HK-2 (cell line): Measurements from ENCODE around the gene KCTD15.

Experiments
- DNase-seq: peaks from one replicate; pipeline ENCODE4 v3.0.0-alpha.2; 2018; ENCODE audit not compliant: unreplicated experiment

Gene KCTD15

GRCh38 chr19:33849551-33850147 lies 53.0 kb downstream of the KCTD15 start:
- no peak for DNase-seq

GRCh38 chr19:33859016-33859415 lies 62.3 kb downstream of the KCTD15 start:
- no peak for DNase-seq

- DNase-seq, result no peak
Observed at GRCh38 chr19:33860312-33861090, 63.8 kb downstream of the KCTD15 start.

GRCh38 chr19:33861950-33862349 lies 65.3 kb downstream of the KCTD15 start:
- no peak for DNase-seq

GRCh38 chr19:33862981-33863380 lies 66.3 kb downstream of the KCTD15 start:
- DNase-seq, result no peak

- no peak for DNase-seq
Observed at GRCh38 chr19:33863436-33863835, 66.8 kb downstream of the KCTD15 start.

GRCh38 chr19:33864311-33864850 lies 67.7 kb downstream of the KCTD15 start:
- no peak for DNase-seq

- no peak for DNase-seq
Observed at GRCh38 chr19:33865306-33865705, 68.6 kb downstream of the KCTD15 start.
